SK-N-SH (cell line): ENCODE results near the gene KRTAP19-7. TPM values are rescaled to one million over a fixed set of nuclear protein-coding genes. Genes with fewer than 3 reads are reported as not detected.

Experiments used
- CTCF ChIA-PET: fragments of 300-600, 350-600 bp; formaldehyde crosslinking; extraction: SDS; loops from one replicate; lab custom pipeline; 2021; lab: Yijun Ruan, JAX
- POLR2A ChIA-PET: fragments of 350-600 bp; sonication (Branson Sonifier 250); formaldehyde crosslinking; extraction: SDS; loops from one replicate; lab custom pipeline; 2020; ENCODE audit warnings: antibody characterized with exemption, inconsistent platforms; lab: Yijun Ruan, JAX
- DNase-seq: peaks from one replicate; pipeline ENCODE4 v3.0.0; 2012
- H2AFZ ChIP-seq: fragments of 200-600 bp; sonication (generic); 2 replicates; pipeline ENCODE4 v1.8.1; 2016; ENCODE audit warnings: antibody characterized with exemption, mild to moderate bottlenecking, low read depth
- H3F3A ChIP-seq: fragments of 200-600 bp; sonication (generic); replicated peaks from 2 replicates; pipeline ENCODE3; 2016; ENCODE audit warnings: antibody characterized with exemption, mild to moderate bottlenecking; ENCODE audit not compliant: insufficient read depth
- H3K27ac ChIP-seq, 2 experiments: fragments of 200-500 bp in 1 of 2; fragments of 200-600 bp in 1 of 2; sonication (Bioruptor generic) in 1 of 2; sonication (generic), shearing (Covaris generic) in 1 of 2; 2 replicates each; pipeline versions ENCODE4 v1.5.1 to v1.6.1; 2014 to 2016; ENCODE audit warnings: low read depth in 2 of 2, inconsistent platforms in 1 of 2, low read length in 1 of 2, mild to moderate bottlenecking in 1 of 2, mixed read lengths in 1 of 2
- H3K27me3 ChIP-seq: fragments of 200-600 bp; sonication (generic), shearing (Covaris generic); 2 replicates; pipeline ENCODE4 v1.6.1; 2016; ENCODE audit warnings: mixed run types; ENCODE audit not compliant: insufficient read depth
- H3K36me3 ChIP-seq, 2 experiments: fragments of 200-500 bp in 1 of 2; fragments of 200-600 bp in 1 of 2; sonication (Bioruptor generic) in 1 of 2; sonication (generic) in 1 of 2; replicated peaks in 1 of 2; 2 replicates each; pipeline versions ENCODE3 to v1.5.1; 2014 to 2016; ENCODE audit warnings: low read length in 1 of 2, mild to moderate bottlenecking in 1 of 2; ENCODE audit not compliant: insufficient read depth in 2 of 2, control insufficient read depth in 1 of 2
- H3K4me1 ChIP-seq, 2 experiments: fragments of 200-500 bp in 1 of 2; fragments of 200-600 bp in 1 of 2; sonication (Bioruptor generic) in 1 of 2; sonication (generic), shearing (Covaris generic) in 1 of 2; 2 replicates each; pipeline versions ENCODE4 v1.5.1 to v1.6.1; 2014 to 2016; ENCODE audit warnings: low read depth in 1 of 2, low read length in 1 of 2, mixed run types in 1 of 2; ENCODE audit not compliant: insufficient read depth in 2 of 2, control insufficient read depth in 1 of 2
- H3K4me2 ChIP-seq: fragments of 200-600 bp; sonication (generic), shearing (Covaris generic); 2 replicates; pipeline ENCODE4 v1.6.1; 2017; ENCODE audit warnings: mixed run types
- H3K4me3 ChIP-seq, 2 experiments: fragments of 200-500 bp in 1 of 2; fragments of 200-600 bp in 1 of 2; sonication (Bioruptor generic) in 1 of 2; sonication (generic), shearing (Covaris generic) in 1 of 2; 2 replicates each; pipeline versions ENCODE4 v1.5.1 to v1.8.1; 2014 to 2016; ENCODE audit warnings: low read depth in 2 of 2, inconsistent platforms in 1 of 2, low read length in 1 of 2, mild to moderate bottlenecking in 1 of 2, mixed read lengths in 1 of 2, moderate library complexity in 1 of 2
- H3K79me2 ChIP-seq: fragments of 200-600 bp; sonication (generic); 2 replicates; pipeline ENCODE4 v1.8.1; 2017; ENCODE audit warnings: mild to moderate bottlenecking; ENCODE audit not compliant: insufficient read depth
- H3K9ac ChIP-seq: fragments of 200-600 bp; sonication (generic); 2 replicates; pipeline ENCODE4 v1.6.1; 2017; ENCODE audit warnings: mixed run types
- H3K9me2 ChIP-seq: fragments of 200-600 bp; sonication (generic); 2 replicates; pipeline ENCODE4 v1.6.1; 2017; ENCODE audit warnings: mixed run types
- H3K9me3 ChIP-seq: fragments of 200-600 bp; sonication (generic); 2 replicates; pipeline ENCODE4 v1.6.1; 2017; ENCODE audit warnings: mixed run types, mild to moderate bottlenecking, moderate library complexity
- H4K20me1 ChIP-seq: fragments of 200-600 bp; sonication (generic); 2 replicates; pipeline ENCODE4 v1.6.1; 2017; ENCODE audit warnings: mild to moderate bottlenecking, mixed run types; ENCODE audit not compliant: insufficient read depth
- FOXM1 ChIP-seq: IDR thresholded peaks from 2 replicates; pipeline ENCODE4 v1.4.0; 2012; ENCODE audit warnings: low read depth, mild to moderate bottlenecking
- GATA2 ChIP-seq: sonication (generic); formaldehyde crosslinking; IDR thresholded peaks from 2 replicates; pipeline ENCODE4 v1.5.0; 2020; ENCODE audit warnings: mild to moderate bottlenecking, missing genetic modification reagents
- MEF2A ChIP-seq: IDR thresholded peaks from 2 replicates; pipeline ENCODE4 v1.4.0; 2012; ENCODE audit warnings: low read depth, borderline replicate concordance
- NFIC ChIP-seq: IDR thresholded peaks from 2 replicates; pipeline ENCODE4 v1.4.0; 2012; ENCODE audit warnings: borderline replicate concordance
- PBX3 ChIP-seq: IDR thresholded peaks from 2 replicates; pipeline ENCODE4; 2012
- POLR2AphosphoS5 ChIP-seq: IDR thresholded peaks from 2 replicates; pipeline ENCODE4 v1.6.1; 2012; ENCODE audit warnings: low read depth, low read length
- RCOR1 ChIP-seq: fragments of 150-350 bp; IDR thresholded peaks from 2 replicates; pipeline ENCODE4 v1.6.1; 2017; ENCODE audit warnings: antibody characterized with exemption, low read length
- REST ChIP-seq: IDR thresholded peaks from 2 replicates; pipeline ENCODE4 v1.6.1; 2012; ENCODE audit warnings: mild to moderate bottlenecking, low read depth, low read length, moderate library complexity
- RFX5 ChIP-seq: IDR thresholded peaks from 2 replicates; pipeline ENCODE4 v1.6.1; 2012; ENCODE audit warnings: mild to moderate bottlenecking, improper control_type of control experiment, low read length
- RXRA ChIP-seq: IDR thresholded peaks from 2 replicates; pipeline ENCODE4 v1.4.0; 2012; ENCODE audit warnings: low read depth, mild to moderate bottlenecking, borderline replicate concordance
- SMC3 ChIP-seq: IDR thresholded peaks from 2 replicates; pipeline ENCODE4 v1.6.1; 2012; ENCODE audit warnings: low read depth, low read length, improper control_type of control experiment
- TAF1 ChIP-seq: IDR thresholded peaks from 2 replicates; pipeline ENCODE4 v1.6.1; 2012; ENCODE audit warnings: low read depth, mild to moderate bottlenecking, low read length, moderate library complexity, borderline replicate concordance
- TCF12 ChIP-seq: IDR thresholded peaks from 2 replicates; pipeline ENCODE4 v1.4.0; 2012
- WGBS: methylation state at CpG from one replicate; pipeline ENCODE4 v1.1.6; 2017; ENCODE audit warnings: low lambda C conversion rate; 5-methylcytosine and 5-hydroxymethylcytosine counted together
- polyA plus RNA-seq, 3 experiments: library from polyadenylated mRNA; depleted of rRNA; stranded (reverse); fragments of >200 nt; gene quantifications; 2 replicates each; pipeline ENCODE4 v1.2.3, GENCODE V29; 2012
- TF ChIP-seq, protein P1 (sequence below): fragments of 200-600 bp; sonication (generic); IDR thresholded peaks from 2 replicates; pipeline ENCODE4 v1.6.1; 2017; ENCODE audit warnings: antibody characterized with exemption, mild to moderate bottlenecking, moderate library complexity

Gene KRTAP19-7
- polyA plus RNA-seq, 1 of the 3 experiments (the other 2 are of a cell fraction): not detected

- ChIA-PET CTCF (no interaction called here), POLR2A (no interaction called here)
- 2% methylated on average over 1 of the region's 1 CpG for WGBS
- no peaks in the 10 kb centered on the region for H3K4me1 ChIP-seq
- H3K4me3 ChIP-seq: no peak within 1 kb of the TSS
- H4K20me1 ChIP-seq: no peaks in the 10 kb centered on the region
- no peak within 1 kb of the TSS for H3K9ac ChIP-seq
- no peak within 1 kb of the TSS for H2AFZ ChIP-seq
- DNase-seq: no peak
- H3F3A ChIP-seq: no peaks in the 10 kb centered on the region
- no peak within 1 kb of the TSS for H3K27ac ChIP-seq
- 0 out of 2 replicates have a peak, but pooled peaks cover 4% of the 10 kb centered on the region for H3K27me3 ChIP-seq
- H3K79me2 ChIP-seq: no peaks in the 10 kb centered on the region
- no peak within 1 kb of the TSS for H3K4me2 ChIP-seq
- TF ChIP-seq PBX3 (no peak), FOXM1 (no peak)
- H3K9me3 ChIP-seq: no peaks in the 10 kb centered on the region
- H3K9me2 ChIP-seq: 0 out of 2 replicates have a peak, but pooled peaks cover 2% of the 10 kb centered on the region
- no peaks in the 10 kb centered on the region for H3K36me3 ChIP-seq
Measured at GRCh38 chr21:30541764-30542163, 19.4 kb downstream of the KRTAP19-7 start, which contains the start of gene KRTAP19-6. KRTAP19-6 (minus strand) TSS chr21:30541864; CDS start chr21:30541833, 31 bp downstream.

GRCh38 chr21:30518876-30519275, 42.2 kb downstream of the KRTAP19-7 start:
- no peaks in the 10 kb centered on the region for H3K9me3 ChIP-seq
- H3K4me2 ChIP-seq: no peak overlapping the region
- no peaks in the 10 kb centered on the region for H3F3A ChIP-seq
- CTCF ChIA-PET: no interaction called here
- WGBS: 0% methylated on average over 1 of the region's 1 CpG
- H3K27me3 ChIP-seq: no peaks in the 10 kb centered on the region
- DNase-seq: no peak
- no peak overlapping the region for H3K4me3 ChIP-seq
- POLR2A ChIA-PET: no interaction called here
- no peaks in the 10 kb centered on the region for H3K36me3 ChIP-seq
- no peaks in the 10 kb centered on the region for H4K20me1 ChIP-seq
- H3K4me1 ChIP-seq: no peaks in the 10 kb centered on the region
- no peak overlapping the region for H2AFZ ChIP-seq
- no peak overlapping the region for H3K9ac ChIP-seq
- no peak for TF ChIP-seq PBX3
- TF ChIP-seq RFX5: no peak
- TF ChIP-seq REST: no peak
- no peak for TF ChIP-seq MEF2A
- TF ChIP-seq POLR2AphosphoS5: no peak
- TF ChIP-seq GATA2 (CRISPR knock-in tag): no peak
- TF ChIP-seq NFIC: no peak
- TF ChIP-seq, protein P1, sequence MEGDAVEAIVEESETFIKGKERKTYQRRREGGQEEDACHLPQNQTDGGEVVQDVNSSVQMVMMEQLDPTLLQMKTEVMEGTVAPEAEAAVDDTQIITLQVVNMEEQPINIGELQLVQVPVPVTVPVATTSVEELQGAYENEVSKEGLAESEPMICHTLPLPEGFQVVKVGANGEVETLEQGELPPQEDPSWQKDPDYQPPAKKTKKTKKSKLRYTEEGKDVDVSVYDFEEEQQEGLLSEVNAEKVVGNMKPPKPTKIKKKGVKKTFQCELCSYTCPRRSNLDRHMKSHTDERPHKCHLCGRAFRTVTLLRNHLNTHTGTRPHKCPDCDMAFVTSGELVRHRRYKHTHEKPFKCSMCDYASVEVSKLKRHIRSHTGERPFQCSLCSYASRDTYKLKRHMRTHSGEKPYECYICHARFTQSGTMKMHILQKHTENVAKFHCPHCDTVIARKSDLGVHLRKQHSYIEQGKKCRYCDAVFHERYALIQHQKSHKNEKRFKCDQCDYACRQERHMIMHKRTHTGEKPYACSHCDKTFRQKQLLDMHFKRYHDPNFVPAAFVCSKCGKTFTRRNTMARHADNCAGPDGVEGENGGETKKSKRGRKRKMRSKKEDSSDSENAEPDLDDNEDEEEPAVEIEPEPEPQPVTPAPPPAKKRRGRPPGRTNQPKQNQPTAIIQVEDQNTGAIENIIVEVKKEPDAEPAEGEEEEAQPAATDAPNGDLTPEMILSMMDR: no peak
- TF ChIP-seq TAF1: no peak
- TF ChIP-seq RCOR1: no peak
- no peak for TF ChIP-seq FOXM1
- TF ChIP-seq TCF12: no peak
- TF ChIP-seq SMC3: no peak
- no peak for TF ChIP-seq RXRA
- TF ChIP-seq, all 33 proteins: peak for 0
- Histone ChIP-seq H3K9me2 (no peaks in the 10 kb centered on the region), H3K79me2 (no peaks in the 10 kb centered on the region), H3K27ac (no peak overlapping the region)
